ENCODE results near the gene TENM4.

The TENM4 gene

DNA sequence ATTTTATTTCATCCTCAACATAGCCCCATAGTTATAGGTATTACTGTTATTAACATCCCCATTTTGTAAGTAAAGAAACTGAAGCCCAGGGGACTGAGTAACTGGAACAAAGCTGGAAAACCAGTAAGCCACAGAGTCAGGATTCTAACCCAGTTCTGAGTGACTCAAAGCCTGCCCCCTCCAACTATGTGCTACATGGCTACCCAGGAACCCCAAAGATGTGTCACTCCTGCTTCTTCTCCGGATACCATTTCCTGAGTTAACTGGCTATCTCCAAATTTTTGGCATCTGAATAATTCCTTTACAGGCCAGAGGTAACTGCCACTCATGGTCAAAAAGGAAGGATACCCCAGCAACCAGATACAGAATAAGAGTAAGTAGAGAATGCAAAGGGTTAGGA lies 43.6 kb downstream of the TENM4 start:
- TF ChIP-seq RARB (CRISPR knock-in tag; IDR thresholded peaks at IDR 0.05) (no peak), ZNF565 (CRISPR knock-in tag; conservative IDR thresholded peaks at IDR 0.05; ENCODE audit: low read depth) (no peak), TCF4 (CRISPR knock-in tag; IDR thresholded peaks at IDR 0.05; ENCODE audit: borderline replicate concordance) (no peak), PPARA (CRISPR knock-in tag; IDR thresholded peaks at IDR 0.05; ENCODE audit: borderline replicate concordance) (no peak), TOX (CRISPR knock-in tag; IDR thresholded peaks at IDR 0.05; ENCODE audit: borderline replicate concordance) (no peak), PATZ1 (CRISPR knock-in tag; IDR thresholded peaks at IDR 0.05; ENCODE audit: borderline replicate concordance) (no peak), ZNF8 (CRISPR knock-in tag; IDR thresholded peaks at IDR 0.05) (no peak), ZNF70 (CRISPR knock-in tag; IDR thresholded peaks at IDR 0.05) (no peak), BACH2 (CRISPR knock-in tag; IDR thresholded peaks at IDR 0.05; ENCODE audit: borderline replicate concordance) (no peak)
- peak; percentile 9; the same call in 2 of the 3 replicates for ATAC-seq

GRCh38 chr11:79396674-79397073 lies 44.2 kb downstream of the TENM4 start:
- no peak for ATAC-seq
- TF ChIP-seq ZNF70 (CRISPR knock-in tag; IDR thresholded peaks at IDR 0.05) = no peak
- TF ChIP-seq PPARA (CRISPR knock-in tag; IDR thresholded peaks at IDR 0.05; ENCODE audit: borderline replicate concordance) = no peak
- TF ChIP-seq BACH2 (CRISPR knock-in tag; IDR thresholded peaks at IDR 0.05; ENCODE audit: borderline replicate concordance) = no peak
- TF ChIP-seq TOX (CRISPR knock-in tag; IDR thresholded peaks at IDR 0.05; ENCODE audit: borderline replicate concordance) = no peak
- TF ChIP-seq GLIS3 (CRISPR knock-in tag; IDR thresholded peaks at IDR 0.05) = no peak
- no peak for TF ChIP-seq ZNF565 (CRISPR knock-in tag; conservative IDR thresholded peaks at IDR 0.05; ENCODE audit: low read depth)
- no peak for TF ChIP-seq ZC3H10 (CRISPR knock-in tag; IDR thresholded peaks at IDR 0.05)
- no peak for TF ChIP-seq RARB (CRISPR knock-in tag; IDR thresholded peaks at IDR 0.05)
- TF ChIP-seq TCF4 (CRISPR knock-in tag; IDR thresholded peaks at IDR 0.05; ENCODE audit: borderline replicate concordance) = no peak
- TF ChIP-seq, protein P1, sequence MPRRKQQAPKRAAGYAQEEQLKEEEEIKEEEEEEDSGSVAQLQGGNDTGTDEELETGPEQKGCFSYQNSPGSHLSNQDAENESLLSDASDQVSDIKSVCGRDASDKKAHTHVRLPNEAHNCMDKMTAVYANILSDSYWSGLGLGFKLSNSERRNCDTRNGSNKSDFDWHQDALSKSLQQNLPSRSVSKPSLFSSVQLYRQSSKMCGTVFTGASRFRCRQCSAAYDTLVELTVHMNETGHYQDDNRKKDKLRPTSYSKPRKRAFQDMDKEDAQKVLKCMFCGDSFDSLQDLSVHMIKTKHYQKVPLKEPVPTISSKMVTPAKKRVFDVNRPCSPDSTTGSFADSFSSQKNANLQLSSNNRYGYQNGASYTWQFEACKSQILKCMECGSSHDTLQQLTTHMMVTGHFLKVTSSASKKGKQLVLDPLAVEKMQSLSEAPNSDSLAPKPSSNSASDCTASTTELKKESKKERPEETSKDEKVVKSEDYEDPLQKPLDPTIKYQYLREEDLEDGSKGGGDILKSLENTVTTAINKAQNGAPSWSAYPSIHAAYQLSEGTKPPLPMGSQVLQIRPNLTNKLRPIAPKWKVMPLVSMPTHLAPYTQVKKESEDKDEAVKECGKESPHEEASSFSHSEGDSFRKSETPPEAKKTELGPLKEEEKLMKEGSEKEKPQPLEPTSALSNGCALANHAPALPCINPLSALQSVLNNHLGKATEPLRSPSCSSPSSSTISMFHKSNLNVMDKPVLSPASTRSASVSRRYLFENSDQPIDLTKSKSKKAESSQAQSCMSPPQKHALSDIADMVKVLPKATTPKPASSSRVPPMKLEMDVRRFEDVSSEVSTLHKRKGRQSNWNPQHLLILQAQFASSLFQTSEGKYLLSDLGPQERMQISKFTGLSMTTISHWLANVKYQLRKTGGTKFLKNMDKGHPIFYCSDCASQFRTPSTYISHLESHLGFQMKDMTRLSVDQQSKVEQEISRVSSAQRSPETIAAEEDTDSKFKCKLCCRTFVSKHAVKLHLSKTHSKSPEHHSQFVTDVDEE (CRISPR knock-in tag; IDR thresholded peaks at IDR 0.05) = no peak

DNA sequence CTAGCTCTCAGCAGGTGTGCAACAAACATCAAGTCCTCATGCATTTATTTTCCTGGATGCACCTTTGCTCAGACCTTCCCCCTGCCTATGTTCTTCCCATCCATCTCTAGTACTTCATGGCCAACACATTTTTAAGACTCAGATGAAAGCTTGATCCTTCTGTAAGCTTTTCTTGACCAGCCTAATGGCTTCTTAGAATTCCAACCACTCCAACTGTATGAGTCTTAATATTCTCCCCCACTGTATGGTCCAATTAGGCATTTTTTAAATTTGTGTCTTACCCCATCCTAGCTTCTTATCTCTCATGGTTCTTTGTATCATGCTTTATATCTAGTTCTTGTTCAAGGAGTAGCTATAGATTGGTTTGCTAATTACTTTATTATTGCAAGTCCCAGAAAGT lies 44.8 kb downstream of the TENM4 start:
- no peak for ATAC-seq
- TF ChIP-seq ESRRG (CRISPR knock-in tag; IDR thresholded peaks at IDR 0.05) = no peak
- no peak for TF ChIP-seq PATZ1 (CRISPR knock-in tag; IDR thresholded peaks at IDR 0.05; ENCODE audit: borderline replicate concordance)
- TF ChIP-seq PPARA (CRISPR knock-in tag; IDR thresholded peaks at IDR 0.05; ENCODE audit: borderline replicate concordance) = no peak
- TF ChIP-seq, protein P2, sequence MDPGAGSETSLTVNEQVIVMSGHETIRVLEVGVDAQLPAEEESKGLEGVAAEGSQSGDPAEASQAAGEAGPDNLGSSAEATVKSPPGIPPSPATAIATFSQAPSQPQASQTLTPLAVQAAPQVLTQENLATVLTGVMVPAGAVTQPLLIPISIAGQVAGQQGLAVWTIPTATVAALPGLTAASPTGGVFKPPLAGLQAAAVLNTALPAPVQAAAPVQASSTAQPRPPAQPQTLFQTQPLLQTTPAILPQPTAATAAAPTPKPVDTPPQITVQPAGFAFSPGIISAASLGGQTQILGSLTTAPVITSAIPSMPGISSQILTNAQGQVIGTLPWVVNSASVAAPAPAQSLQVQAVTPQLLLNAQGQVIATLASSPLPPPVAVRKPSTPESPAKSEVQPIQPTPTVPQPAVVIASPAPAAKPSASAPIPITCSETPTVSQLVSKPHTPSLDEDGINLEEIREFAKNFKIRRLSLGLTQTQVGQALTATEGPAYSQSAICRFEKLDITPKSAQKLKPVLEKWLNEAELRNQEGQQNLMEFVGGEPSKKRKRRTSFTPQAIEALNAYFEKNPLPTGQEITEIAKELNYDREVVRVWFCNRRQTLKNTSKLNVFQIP (CRISPR knock-in tag; IDR thresholded peaks at IDR 0.05; ENCODE audit: borderline replicate concordance, low read depth) = no peak
- no peak for TF ChIP-seq GLIS3 (CRISPR knock-in tag; IDR thresholded peaks at IDR 0.05)
- TF ChIP-seq BACH2 (CRISPR knock-in tag; IDR thresholded peaks at IDR 0.05; ENCODE audit: borderline replicate concordance) = no peak
- no peak for TF ChIP-seq CSDC2 (CRISPR knock-in tag; IDR thresholded peaks at IDR 0.05)
- TF ChIP-seq, protein P3, sequence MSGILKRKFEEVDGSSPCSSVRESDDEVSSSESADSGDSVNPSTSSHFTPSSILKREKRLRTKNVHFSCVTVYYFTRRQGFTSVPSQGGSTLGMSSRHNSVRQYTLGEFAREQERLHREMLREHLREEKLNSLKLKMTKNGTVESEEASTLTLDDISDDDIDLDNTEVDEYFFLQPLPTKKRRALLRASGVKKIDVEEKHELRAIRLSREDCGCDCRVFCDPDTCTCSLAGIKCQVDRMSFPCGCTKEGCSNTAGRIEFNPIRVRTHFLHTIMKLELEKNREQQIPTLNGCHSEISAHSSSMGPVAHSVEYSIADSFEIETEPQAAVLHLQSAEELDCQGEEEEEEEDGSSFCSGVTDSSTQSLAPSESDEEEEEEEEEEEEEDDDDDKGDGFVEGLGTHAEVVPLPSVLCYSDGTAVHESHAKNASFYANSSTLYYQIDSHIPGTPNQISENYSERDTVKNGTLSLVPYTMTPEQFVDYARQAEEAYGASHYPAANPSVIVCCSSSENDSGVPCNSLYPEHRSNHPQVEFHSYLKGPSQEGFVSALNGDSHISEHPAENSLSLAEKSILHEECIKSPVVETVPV (CRISPR knock-in tag; IDR thresholded peaks at IDR 0.05) = no peak
